HepG2 (cell line): ENCODE results near the gene ARL4D. TPM values are rescaled to one million over a fixed set of nuclear protein-coding genes. Genes with fewer than 3 reads are reported as not detected.

ENCODE experiments used
- ATF1 ChIP-seq: IDR thresholded peaks from 2 replicates; pipeline ENCODE4 v1.6.1; 2016; ENCODE audit warnings: mild to moderate bottlenecking, control low read depth
- BCL6 ChIP-seq: IDR thresholded peaks from 2 replicates; pipeline ENCODE4 v1.6.1; 2016; ENCODE audit warnings: missing genetic modification reagents, missing compliant biosample characterization
- CBX2 ChIP-seq, 2 experiments: fragments of 200-600 bp in 1 of 2; sonication (generic); formaldehyde crosslinking in 1 of 2; IDR thresholded peaks; 2 replicates each; pipeline versions ENCODE4 v1.7.0 to v1.8.1; 2018 to 2022; ENCODE audit warnings: low read depth in 2 of 2, low read length in 1 of 2, mild to moderate bottlenecking in 1 of 2, missing genetic modification reagents in 1 of 2
- GZF1 ChIP-seq: sonication (generic); formaldehyde crosslinking; IDR thresholded peaks from 2 replicates; pipeline ENCODE4 v1.5.1; 2020; ENCODE audit warnings: mild to moderate bottlenecking, missing genetic modification reagents
- HES4 ChIP-seq: sonication (generic); formaldehyde crosslinking; IDR thresholded peaks from 2 replicates; pipeline ENCODE4 v1.9.0; 2021; ENCODE audit warnings: mild to moderate bottlenecking, missing genetic modification reagents, borderline replicate concordance
- KLF6 ChIP-seq: IDR thresholded peaks from 2 replicates; pipeline ENCODE4 v1.8.0; 2016; ENCODE audit warnings: missing biosample characterization, missing genetic modification reagents
- MAFG ChIP-seq: sonication (generic); formaldehyde crosslinking; IDR thresholded peaks from 2 replicates; pipeline ENCODE4 v1.5.1; 2020; ENCODE audit warnings: mild to moderate bottlenecking, missing genetic modification reagents
- NR2F1 ChIP-seq, 2 experiments: fragments of 450-650 bp in 1 of 2; formaldehyde crosslinking in 1 of 2; IDR thresholded peaks; 2 replicates each; pipeline versions ENCODE4 v1.5.0 to v1.6.1; 2016 to 2020; ENCODE audit warnings: mild to moderate bottlenecking in 1 of 2, missing compliant biosample characterization in 1 of 2, missing genetic modification reagents in 1 of 2, moderate library complexity in 1 of 2
- PHF8 ChIP-seq: sonication (generic); formaldehyde crosslinking; IDR thresholded peaks from 2 replicates; pipeline ENCODE4 v1.5.0; 2020; ENCODE audit warnings: missing genetic modification reagents
- SIN3A ChIP-seq: IDR thresholded peaks from 2 replicates; pipeline ENCODE4 v1.6.1; 2011; ENCODE audit warnings: low read depth, mild to moderate bottlenecking, control low read depth, low read length, borderline replicate concordance
- SOX5 ChIP-seq: IDR thresholded peaks from 2 replicates; pipeline ENCODE4 v1.6.1; 2016; ENCODE audit warnings: borderline replicate concordance
- SRF ChIP-seq: IDR thresholded peaks from 2 replicates; pipeline ENCODE4 v1.6.1; 2011; ENCODE audit warnings: mild to moderate bottlenecking, low read depth, low read length, moderate library complexity
- TGIF2 ChIP-seq: IDR thresholded peaks from 2 replicates; pipeline ENCODE4 v1.6.1; 2016; ENCODE audit warnings: control low read depth, missing compliant biosample characterization
- U2AF1 ChIP-seq: fragments of 200-400 bp; formaldehyde crosslinking; optimal IDR thresholded peaks from 2 replicates; pipeline ENCODE3; 2017; ENCODE audit warnings: mild to moderate bottlenecking, low read depth, low read length
- ZNF234 ChIP-seq: sonication (generic); formaldehyde crosslinking; conservative IDR thresholded peaks from 2 replicates; pipeline ENCODE4 v1.5.1; 2020; ENCODE audit warnings: mild to moderate bottlenecking, missing genetic modification reagents
- ZNF468 ChIP-seq: sonication (generic); formaldehyde crosslinking; IDR thresholded peaks from 2 replicates; pipeline ENCODE4 v1.8.0; 2022; ENCODE audit warnings: mild to moderate bottlenecking, moderate library complexity, missing genetic modification reagents
- ZNF550 ChIP-seq: sonication (generic); formaldehyde crosslinking; IDR thresholded peaks from 2 replicates; pipeline ENCODE4 v1.4.0; 2020; ENCODE audit warnings: mild to moderate bottlenecking, missing genetic modification reagents, borderline replicate concordance
- ZNF747 ChIP-seq: sonication (generic); formaldehyde crosslinking; IDR thresholded peaks from 2 replicates; pipeline ENCODE4 v1.8.1; 2023; ENCODE audit warnings: missing genetic modification reagents, mild to moderate bottlenecking, borderline replicate concordance
- ZNF850 ChIP-seq: sonication (generic); formaldehyde crosslinking; conservative IDR thresholded peaks from 2 replicates; pipeline ENCODE4 v1.9.0; 2021; ENCODE audit warnings: mild to moderate bottlenecking, missing genetic modification reagents
- ZSCAN12 ChIP-seq: sonication (generic); formaldehyde crosslinking; IDR thresholded peaks from 2 replicates; pipeline ENCODE4 v1.9.0; 2021; ENCODE audit warnings: mild to moderate bottlenecking, missing genetic modification reagents
- polyA plus RNA-seq, 8 experiments: library from polyadenylated mRNA; depleted of rRNA in 3 of 8; stranded (reverse) in 7 of 8; unstranded in 1 of 8; fragments of >200 nt; fragmentation: Illumina TruSeq in 4 of 8; extraction: Trizol in 4 of 8; gene quantifications; 2 replicates each; pipeline versions ENCODE4 v1.2.1 to v1.2.3, GENCODE V29; 2011 to 2016; ENCODE audit warnings: low read depth in 4 of 8, missing spikeins in 1 of 8, mixed read lengths in 1 of 8; ENCODE audit not compliant: insufficient read depth in 1 of 8
- total RNA-seq, 5 experiments: library from RNA; depleted of rRNA; stranded (reverse); fragments of >200 nt; fragmentation: Illumina TruSeq; extraction: Trizol; gene quantifications; 2 replicates each; pipeline ENCODE4 v1.2.3, GENCODE V29; 2016; ENCODE audit warnings: low read depth in 1 of 5
- TF ChIP-seq, protein P1 (sequence below): conservative IDR thresholded peaks from 2 replicates; pipeline ENCODE4 v1.6.1; 2018; ENCODE audit warnings: missing genetic modification reagents
- TF ChIP-seq, protein P2 (sequence below): sonication (generic); formaldehyde crosslinking; IDR thresholded peaks from 2 replicates; pipeline ENCODE4 v1.8.1; 2023; ENCODE audit warnings: mild to moderate bottlenecking, missing genetic modification reagents
- TF ChIP-seq, protein P3 (sequence below): sonication (generic); formaldehyde crosslinking; IDR thresholded peaks from 2 replicates; pipeline ENCODE4 v1.5.1; 2020; ENCODE audit warnings: missing genetic modification reagents, mild to moderate bottlenecking, borderline replicate concordance
- TF ChIP-seq, protein P4 (sequence below): sonication (generic); formaldehyde crosslinking; IDR thresholded peaks from 2 replicates; pipeline ENCODE4 v1.9.0; 2021; ENCODE audit warnings: missing genetic modification reagents, borderline replicate concordance

Gene ARL4D
- total and polyA plus RNA-seq, 2 of the 13 experiments (the other 11 are each of a cell fraction or from before 2014, with no cell fraction given) = 9.0 to 25.9 TPM

DNA sequence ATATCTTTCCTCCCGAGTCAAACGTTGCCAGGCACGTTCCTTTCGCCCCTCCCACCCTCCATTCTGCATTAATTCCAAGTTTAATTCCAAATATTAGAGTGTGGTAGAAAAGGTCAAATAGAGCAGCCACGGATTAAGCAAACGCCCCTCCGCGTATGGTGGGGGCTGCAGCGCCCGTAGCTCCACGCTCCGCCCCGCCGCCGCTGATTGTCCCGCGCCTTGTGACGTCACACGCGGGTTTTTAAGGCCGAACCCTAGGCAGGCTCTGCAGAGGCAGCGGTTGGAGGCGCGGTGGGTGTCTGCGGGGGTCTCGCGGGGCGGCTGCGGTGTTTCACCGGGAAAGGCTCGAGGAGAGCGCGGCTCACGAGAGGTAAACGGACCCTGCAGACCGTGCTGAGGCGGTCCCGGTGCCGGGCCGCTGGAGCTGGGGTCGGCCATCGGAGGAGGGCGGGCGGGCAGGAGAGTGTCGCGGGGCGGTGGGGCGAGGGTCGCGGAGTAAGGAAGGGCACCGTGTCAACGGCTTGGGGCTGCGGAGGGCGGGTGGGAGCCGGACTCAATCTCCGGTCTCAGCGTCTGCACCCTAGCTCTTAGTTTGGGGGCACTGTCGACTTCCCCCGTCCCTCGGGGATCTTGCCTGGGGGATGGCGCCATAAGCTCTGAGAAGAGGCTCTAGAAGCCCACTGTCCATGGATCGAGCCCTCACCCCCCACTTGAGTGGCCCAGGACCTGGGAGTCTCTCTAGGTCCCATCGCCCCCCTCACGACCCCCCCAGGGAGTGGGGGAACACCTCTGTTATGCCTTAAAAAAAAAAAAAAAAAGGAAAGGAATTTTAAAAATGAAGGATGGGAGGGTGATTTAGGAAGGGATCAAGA lies at the start of gene ARL4D (continued):
- TF ChIP-seq ZNF747 = peak; percentile 97
- no peak for TF ChIP-seq ZNF550 (CRISPR knock-in tag)
- TF ChIP-seq SOX5 (CRISPR knock-in tag) = peak; percentile 44; the same call in 1 of the 2 replicates
- no peak for TF ChIP-seq MAFG (CRISPR knock-in tag)
- no peak for TF ChIP-seq TGIF2 (CRISPR knock-in tag)
- TF ChIP-seq NR2F1 (CRISPR knock-in tag; IDR thresholded peaks at IDR 0.05) = peak in 1 of 2 experiments; percentile 58; a peak in 2 of 4 replicates
- peak; percentile 90 for TF ChIP-seq ATF1
- peak; percentile 89 for TF ChIP-seq PHF8 (CRISPR knock-in tag)
- peak; percentile 88 for TF ChIP-seq GZF1 (CRISPR knock-in tag)
- peak; percentile 30; the same call in 1 of the 2 replicates for TF ChIP-seq BCL6 (CRISPR knock-in tag)
- TF ChIP-seq, protein P1, sequence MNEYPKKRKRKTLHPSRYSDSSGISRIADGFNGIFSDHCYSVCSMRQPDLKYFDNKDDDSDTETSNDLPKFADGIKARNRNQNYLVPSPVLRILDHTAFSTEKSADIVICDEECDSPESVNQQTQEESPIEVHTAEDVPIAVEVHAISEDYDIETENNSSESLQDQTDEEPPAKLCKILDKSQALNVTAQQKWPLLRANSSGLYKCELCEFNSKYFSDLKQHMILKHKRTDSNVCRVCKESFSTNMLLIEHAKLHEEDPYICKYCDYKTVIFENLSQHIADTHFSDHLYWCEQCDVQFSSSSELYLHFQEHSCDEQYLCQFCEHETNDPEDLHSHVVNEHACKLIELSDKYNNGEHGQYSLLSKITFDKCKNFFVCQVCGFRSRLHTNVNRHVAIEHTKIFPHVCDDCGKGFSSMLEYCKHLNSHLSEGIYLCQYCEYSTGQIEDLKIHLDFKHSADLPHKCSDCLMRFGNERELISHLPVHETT = peak; percentile 53; the same call in 1 of the 2 replicates
- no peak for TF ChIP-seq ZSCAN12 (CRISPR knock-in tag)
- no peak; the same call in 1 of the 2 replicates for TF ChIP-seq ZNF468 (CRISPR knock-in tag)
- TF ChIP-seq KLF6 (CRISPR knock-in tag) = peak; percentile 63; the same call in 1 of the 2 replicates
- TF ChIP-seq SRF = no peak
- no peak for TF ChIP-seq CBX2 (IDR thresholded peaks at IDR 0.05; ENCODE audit: low read depth, low read length)
- TF ChIP-seq CBX2 (CRISPR knock-in tag; IDR thresholded peaks at IDR 0.05; ENCODE audit: low read depth) = no peak
- TF ChIP-seq, protein P2, sequence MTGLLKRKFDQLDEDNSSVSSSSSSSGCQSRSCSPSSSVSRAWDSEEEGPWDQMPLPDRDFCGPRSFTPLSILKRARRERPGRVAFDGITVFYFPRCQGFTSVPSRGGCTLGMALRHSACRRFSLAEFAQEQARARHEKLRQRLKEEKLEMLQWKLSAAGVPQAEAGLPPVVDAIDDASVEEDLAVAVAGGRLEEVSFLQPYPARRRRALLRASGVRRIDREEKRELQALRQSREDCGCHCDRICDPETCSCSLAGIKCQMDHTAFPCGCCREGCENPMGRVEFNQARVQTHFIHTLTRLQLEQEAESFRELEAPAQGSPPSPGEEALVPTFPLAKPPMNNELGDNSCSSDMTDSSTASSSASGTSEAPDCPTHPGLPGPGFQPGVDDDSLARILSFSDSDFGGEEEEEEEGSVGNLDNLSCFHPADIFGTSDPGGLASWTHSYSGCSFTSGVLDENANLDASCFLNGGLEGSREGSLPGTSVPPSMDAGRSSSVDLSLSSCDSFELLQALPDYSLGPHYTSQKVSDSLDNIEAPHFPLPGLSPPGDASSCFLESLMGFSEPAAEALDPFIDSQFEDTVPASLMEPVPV (CRISPR knock-in tag) = peak; percentile 92
- TF ChIP-seq U2AF1 = peak; percentile 77
- TF ChIP-seq SIN3A = peak; percentile 91; the same call in 1 of the 2 replicates
- no peak for TF ChIP-seq ZNF850 (CRISPR knock-in tag)
- peak; percentile 91 for TF ChIP-seq HES4 (CRISPR knock-in tag)
- TF ChIP-seq, protein P3, sequence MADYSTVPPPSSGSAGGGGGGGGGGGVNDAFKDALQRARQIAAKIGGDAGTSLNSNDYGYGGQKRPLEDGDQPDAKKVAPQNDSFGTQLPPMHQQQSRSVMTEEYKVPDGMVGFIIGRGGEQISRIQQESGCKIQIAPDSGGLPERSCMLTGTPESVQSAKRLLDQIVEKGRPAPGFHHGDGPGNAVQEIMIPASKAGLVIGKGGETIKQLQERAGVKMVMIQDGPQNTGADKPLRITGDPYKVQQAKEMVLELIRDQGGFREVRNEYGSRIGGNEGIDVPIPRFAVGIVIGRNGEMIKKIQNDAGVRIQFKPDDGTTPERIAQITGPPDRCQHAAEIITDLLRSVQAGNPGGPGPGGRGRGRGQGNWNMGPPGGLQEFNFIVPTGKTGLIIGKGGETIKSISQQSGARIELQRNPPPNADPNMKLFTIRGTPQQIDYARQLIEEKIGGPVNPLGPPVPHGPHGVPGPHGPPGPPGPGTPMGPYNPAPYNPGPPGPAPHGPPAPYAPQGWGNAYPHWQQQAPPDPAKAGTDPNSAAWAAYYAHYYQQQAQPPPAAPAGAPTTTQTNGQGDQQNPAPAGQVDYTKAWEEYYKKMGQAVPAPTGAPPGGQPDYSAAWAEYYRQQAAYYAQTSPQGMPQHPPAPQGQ (CRISPR knock-in tag) = no peak
- TF ChIP-seq ZNF234 = no peak
- TF ChIP-seq, protein P4, sequence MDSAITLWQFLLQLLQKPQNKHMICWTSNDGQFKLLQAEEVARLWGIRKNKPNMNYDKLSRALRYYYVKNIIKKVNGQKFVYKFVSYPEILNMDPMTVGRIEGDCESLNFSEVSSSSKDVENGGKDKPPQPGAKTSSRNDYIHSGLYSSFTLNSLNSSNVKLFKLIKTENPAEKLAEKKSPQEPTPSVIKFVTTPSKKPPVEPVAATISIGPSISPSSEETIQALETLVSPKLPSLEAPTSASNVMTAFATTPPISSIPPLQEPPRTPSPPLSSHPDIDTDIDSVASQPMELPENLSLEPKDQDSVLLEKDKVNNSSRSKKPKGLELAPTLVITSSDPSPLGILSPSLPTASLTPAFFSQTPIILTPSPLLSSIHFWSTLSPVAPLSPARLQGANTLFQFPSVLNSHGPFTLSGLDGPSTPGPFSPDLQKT (CRISPR knock-in tag) = no peak
